ENCODE results near the gene EVC2.

EVC2 gene

GRCh38 chr4:5708449-5709206 is at the start of gene EVC2:
TSS of gene EVC2 (minus strand) at chr4:5708559. CDS start at chr4:5708513, 46 bp downstream.
- Mint-ChIP-seq H3K27ac (no peak within 1 kb of the TSS), H3K27me3 (peaks cover 49% of the 10 kb centered on the region), H3K4me1 (ENCODE audit: low read depth) (peaks cover 21% of the 10 kb centered on the region), H3K9me3 (peaks cover 5% of the 10 kb centered on the region), H3K36me3 (ENCODE audit: low read depth) (peaks cover 4% of the 10 kb centered on the region), H3K4me3 (peak within 1 kb of the TSS; percentile 31)

GRCh38 chr4:5757954-5758353 is 49.6 kb upstream of the EVC2 start:
- H3K27ac Mint-ChIP-seq: no peak overlapping the region
- peaks cover 8% of the 10 kb centered on the region for H3K4me1 Mint-ChIP-seq (ENCODE audit: low read depth)
- no peaks in the 10 kb centered on the region for H3K27me3 Mint-ChIP-seq

GRCh38 chr4:5757536-5757935 is 49.2 kb upstream of the EVC2 start:
- Mint-ChIP-seq H3K27me3 (no peaks in the 10 kb centered on the region), H3K9me3 (no peaks in the 10 kb centered on the region), H3K27ac (no peak overlapping the region), H3K36me3 (ENCODE audit: low read depth) (no peaks in the 10 kb centered on the region), H3K4me1 (ENCODE audit: low read depth) (peaks cover 8% of the 10 kb centered on the region), H3K4me3 (no peak overlapping the region)

More at GRCh38 chr4:5757954-5758353, 49.6 kb upstream of the EVC2 start:
- no peaks in the 10 kb centered on the region for H3K36me3 Mint-ChIP-seq (ENCODE audit: low read depth)
- no peak overlapping the region for H3K4me3 Mint-ChIP-seq
- H3K9me3 Mint-ChIP-seq: no peaks in the 10 kb centered on the region

GRCh38 chr4:5757091-5757490 is 48.7 kb upstream of the EVC2 start:
- no peak overlapping the region for H3K4me3 Mint-ChIP-seq
- H3K27me3 Mint-ChIP-seq: no peaks in the 10 kb centered on the region
- H3K9me3 Mint-ChIP-seq: no peaks in the 10 kb centered on the region
- H3K27ac Mint-ChIP-seq: no peak overlapping the region
- H3K36me3 Mint-ChIP-seq (ENCODE audit: low read depth): no peaks in the 10 kb centered on the region
- H3K4me1 Mint-ChIP-seq (ENCODE audit: low read depth): peaks cover 8% of the 10 kb centered on the region

- no peaks in the 10 kb centered on the region for H3K27me3 Mint-ChIP-seq
- H3K27ac Mint-ChIP-seq: no peak overlapping the region
- H3K4me1 Mint-ChIP-seq (ENCODE audit: low read depth): peaks cover 8% of the 10 kb centered on the region
- H3K36me3 Mint-ChIP-seq (ENCODE audit: low read depth): no peaks in the 10 kb centered on the region
- no peaks in the 10 kb centered on the region for H3K9me3 Mint-ChIP-seq
- H3K4me3 Mint-ChIP-seq: no peak overlapping the region
These were observed 47.9 kb upstream of the EVC2 start for GRCh38 chr4:5756271-5756670.

- H3K27me3 Mint-ChIP-seq: no peaks in the 10 kb centered on the region
- H3K27ac Mint-ChIP-seq: no peak overlapping the region
- no peaks in the 10 kb centered on the region for H3K36me3 Mint-ChIP-seq (ENCODE audit: low read depth)
- H3K4me1 Mint-ChIP-seq (ENCODE audit: low read depth): peaks cover 8% of the 10 kb centered on the region
- no peak overlapping the region for H3K4me3 Mint-ChIP-seq
- no peaks in the 10 kb centered on the region for H3K9me3 Mint-ChIP-seq
These were observed 47.3 kb upstream of the EVC2 start for GRCh38 chr4:5755679-5756078.

- no peak overlapping the region for H3K27ac Mint-ChIP-seq
- H3K9me3 Mint-ChIP-seq: no peaks in the 10 kb centered on the region
- no peak overlapping the region for H3K4me3 Mint-ChIP-seq
- no peaks in the 10 kb centered on the region for H3K36me3 Mint-ChIP-seq (ENCODE audit: low read depth)
- peaks cover 8% of the 10 kb centered on the region for H3K4me1 Mint-ChIP-seq (ENCODE audit: low read depth)
- no peaks in the 10 kb centered on the region for H3K27me3 Mint-ChIP-seq
These were observed 46.8 kb upstream of the EVC2 start for GRCh38 chr4:5755161-5755560.

- Mint-ChIP-seq H3K9me3 (no peaks in the 10 kb centered on the region), H3K27me3 (no peaks in the 10 kb centered on the region), H3K4me3 (no peak overlapping the region), H3K36me3 (ENCODE audit: low read depth) (no peaks in the 10 kb centered on the region), H3K4me1 (ENCODE audit: low read depth) (peaks cover 8% of the 10 kb centered on the region), H3K27ac (no peak overlapping the region)
These were observed 46.1 kb upstream of the EVC2 start for GRCh38 chr4:5754529-5754881.

GRCh38 chr4:5753766-5754528 is 45.6 kb upstream of the EVC2 start:
- peak overlapping the region; percentile 16 for H3K27ac Mint-ChIP-seq
- no peak overlapping the region for H3K4me3 Mint-ChIP-seq
- no peaks in the 10 kb centered on the region for H3K27me3 Mint-ChIP-seq
- no peaks in the 10 kb centered on the region for H3K9me3 Mint-ChIP-seq
- peaks cover 7% of the 10 kb centered on the region for H3K4me1 Mint-ChIP-seq (ENCODE audit: low read depth)
- no peaks in the 10 kb centered on the region for H3K36me3 Mint-ChIP-seq (ENCODE audit: low read depth)

GRCh38 chr4:5753366-5753765 is 45.0 kb upstream of the EVC2 start:
- H3K9me3 Mint-ChIP-seq: no peaks in the 10 kb centered on the region
- no peak overlapping the region for H3K4me3 Mint-ChIP-seq
- H3K36me3 Mint-ChIP-seq (ENCODE audit: low read depth): no peaks in the 10 kb centered on the region
- H3K27ac Mint-ChIP-seq: no peak overlapping the region
- peaks cover 1% of the 10 kb centered on the region for H3K4me1 Mint-ChIP-seq (ENCODE audit: low read depth)
- H3K27me3 Mint-ChIP-seq: no peaks in the 10 kb centered on the region

- H3K27me3 Mint-ChIP-seq: no peaks in the 10 kb centered on the region
- no peaks in the 10 kb centered on the region for H3K9me3 Mint-ChIP-seq
- no peak overlapping the region for H3K27ac Mint-ChIP-seq
- no peak overlapping the region for H3K4me3 Mint-ChIP-seq
- H3K36me3 Mint-ChIP-seq (ENCODE audit: low read depth): no peaks in the 10 kb centered on the region
- H3K4me1 Mint-ChIP-seq (ENCODE audit: low read depth): no peaks in the 10 kb centered on the region
These were observed 44.2 kb upstream of the EVC2 start for GRCh38 chr4:5752376-5753184.

GRCh38 chr4:5751666-5752375 is 43.5 kb upstream of the EVC2 start:
- Mint-ChIP-seq H3K36me3 (ENCODE audit: low read depth) (no peaks in the 10 kb centered on the region), H3K27ac (no peak overlapping the region), H3K27me3 (no peaks in the 10 kb centered on the region), H3K9me3 (no peaks in the 10 kb centered on the region), H3K4me1 (ENCODE audit: low read depth) (no peaks in the 10 kb centered on the region), H3K4me3 (no peak overlapping the region)

- no peaks in the 10 kb centered on the region for H3K27me3 Mint-ChIP-seq
- H3K4me3 Mint-ChIP-seq: no peak overlapping the region
- H3K4me1 Mint-ChIP-seq (ENCODE audit: low read depth): no peaks in the 10 kb centered on the region
- H3K36me3 Mint-ChIP-seq (ENCODE audit: low read depth): no peaks in the 10 kb centered on the region
- H3K9me3 Mint-ChIP-seq: no peaks in the 10 kb centered on the region
- no peak overlapping the region for H3K27ac Mint-ChIP-seq
These were observed 42.7 kb upstream of the EVC2 start for GRCh38 chr4:5750946-5751665.

All from stimulated activated naive CD8-positive, alpha-beta T cell treated with anti-CD3 and anti-CD28 coated beads, Interleukin-15, Interleukin-2, amounts not matched to agents 100 ng/mL and 50 ng/mL, for 24 hours (primary cell).